K562 (cell line): ENCODE measurements around the gene ST6GALNAC6. TPM values are rescaled to one million over a fixed set of nuclear protein-coding genes. Genes with fewer than 3 reads are reported as not detected.

Experiments used
- ATF1 ChIP-seq, 2 experiments: fragments of 450-650 bp in 1 of 2; IDR thresholded peaks; 2 replicates each; pipeline ENCODE4 v1.6.1; 2016; ENCODE audit warnings: missing compliant biosample characterization in 1 of 2, missing genetic modification characterization in 1 of 2
- BACH1 ChIP-seq: fragments of 200-800 bp; sonication (Bioruptor generic); IDR thresholded peaks from 2 replicates; pipeline ENCODE4 v1.6.1; 2016; ENCODE audit warnings: missing genetic modification characterization, missing compliant biosample characterization
- BDP1 ChIP-seq: IDR thresholded peaks from 3 replicates; pipeline ENCODE4 v1.6.1; 2011; ENCODE audit not compliant: insufficient read length, insufficient read depth
- ETV5 ChIP-seq: sonication (generic); formaldehyde crosslinking; IDR thresholded peaks from 2 replicates; pipeline ENCODE4 v1.4.0; 2020; ENCODE audit warnings: low read depth, mild to moderate bottlenecking, missing genetic modification reagents
- ETV6 ChIP-seq, 3 experiments: fragments of 150-350 bp in 1 of 3; sonication (generic) in 1 of 3; formaldehyde crosslinking in 1 of 3; IDR thresholded peaks; 2 replicates each; pipeline versions ENCODE4 v1.6.1 to v1.8.0; 2014 to 2022; ENCODE audit warnings: borderline replicate concordance in 2 of 3, low read depth in 2 of 3, antibody characterized with exemption in 1 of 3, low read length in 1 of 3, mild to moderate bottlenecking in 1 of 3, missing genetic modification reagents in 1 of 3
- NCOA1 ChIP-seq: fragments of 450-650 bp; IDR thresholded peaks from 2 replicates; pipeline ENCODE4 v1.6.1; 2016; ENCODE audit warnings: low read depth
- NFIX ChIP-seq: fragments of 250-450 bp; sonication (Bioruptor Pico); IDR thresholded peaks from 2 replicates; pipeline ENCODE4 v1.4.0; 2020; ENCODE audit warnings: low read depth, mild to moderate bottlenecking, moderate library complexity
- RB1 ChIP-seq: fragments of 450-650 bp; IDR thresholded peaks from 2 replicates; pipeline ENCODE4 v1.6.1; 2017; ENCODE audit warnings: low read depth, mild to moderate bottlenecking
- RBM14 ChIP-seq: fragments of 200-400 bp; formaldehyde crosslinking; IDR thresholded peaks from 2 replicates; pipeline ENCODE4 v1.6.1; 2018; ENCODE audit warnings: low read depth, mild to moderate bottlenecking, low read length, moderate library complexity, borderline replicate concordance; ENCODE audit not compliant: insufficient read depth
- RBM39 ChIP-seq: fragments of 200-400 bp; formaldehyde crosslinking; optimal IDR thresholded peaks from 2 replicates; pipeline ENCODE3; 2018; ENCODE audit warnings: low read depth, low read length
- STAG1 ChIP-seq: sonication (generic); formaldehyde crosslinking; IDR thresholded peaks from 2 replicates; pipeline ENCODE4 v1.5.0; 2020; ENCODE audit warnings: missing genetic modification reagents, borderline replicate concordance
- STAT5B ChIP-seq: fragments of 250-450 bp; sonication (Bioruptor Pico); IDR thresholded peaks from 2 replicates; pipeline ENCODE4 v1.8.0; 2021; ENCODE audit warnings: mild to moderate bottlenecking, inconsistent platforms
- XRCC4 ChIP-seq: IDR thresholded peaks from one replicate; pipeline ENCODE4 v1.6.1; 2011; ENCODE audit not compliant: insufficient read depth, insufficient read length; ENCODE audit errors: extremely low read depth
- ZNF444 ChIP-seq: fragments of 250-450 bp; sonication (Bioruptor Pico); IDR thresholded peaks from 2 replicates; pipeline ENCODE4 v1.4.0; 2020; ENCODE audit warnings: mild to moderate bottlenecking, moderate library complexity
- polyA plus RNA-seq, 8 experiments: library from polyadenylated mRNA; depleted of rRNA in 4 of 8; stranded (reverse) in 5 of 8; unstranded in 3 of 8; fragments of >200 nt; fragmentation: Nextera tagmentation in 2 of 8; fragmentation: Illumina TruSeq in 1 of 8; extraction: Ambion mirVana in 2 of 8; extraction: Trizol in 1 of 8; gene quantifications; 2 replicates each; pipeline versions ENCODE4 v1.2.1 to v1.2.3, GENCODE V29; 2011 to 2014; ENCODE audit warnings: inconsistent platforms in 1 of 8, missing spikeins in 1 of 8
- total RNA-seq, 7 experiments: library from RNA; depleted of rRNA in 6 of 7; stranded (reverse); fragments of >200 nt in 6 of 7; fragmentation: Illumina TruSeq in 2 of 7; extraction: Trizol in 2 of 7; gene quantifications; 2 replicates each; pipeline versions ENCODE4 v1.2.1 to v1.2.3, GENCODE V29; 2011 to 2021; ENCODE audit warnings: low replicate concordance in 1 of 7
- TF ChIP-seq, protein P1 (sequence below): fragments of 250-450 bp; sonication (Bioruptor Pico); IDR thresholded peaks from 2 replicates; pipeline ENCODE4 v1.8.0; 2022; ENCODE audit warnings: inconsistent platforms
- TF ChIP-seq, protein P2 (sequence below): fragments of 200-800 bp; sonication (Bioruptor generic); IDR thresholded peaks from 2 replicates; pipeline ENCODE4 v1.6.1; 2016; ENCODE audit warnings: missing genetic modification characterization, missing compliant biosample characterization
- TF ChIP-seq, protein P3 (sequence below): sonication (generic); formaldehyde crosslinking; IDR thresholded peaks from 2 replicates; pipeline ENCODE4 v1.8.0; 2022; ENCODE audit warnings: missing genetic modification reagents, mild to moderate bottlenecking, moderate library complexity, borderline replicate concordance
- TF ChIP-seq, protein P4 (sequence below): sonication (generic); formaldehyde crosslinking; IDR thresholded peaks from 2 replicates; pipeline ENCODE4 v1.8.0; 2023; ENCODE audit warnings: mild to moderate bottlenecking, missing genetic modification reagents

ST6GALNAC6 gene
- total and polyA plus RNA-seq, 9 of the 15 experiments (the other 6 are each of a cell fraction or from before 2014, with no cell fraction given): 0.13 to 23.0 (median 14.5) TPM

DNA sequence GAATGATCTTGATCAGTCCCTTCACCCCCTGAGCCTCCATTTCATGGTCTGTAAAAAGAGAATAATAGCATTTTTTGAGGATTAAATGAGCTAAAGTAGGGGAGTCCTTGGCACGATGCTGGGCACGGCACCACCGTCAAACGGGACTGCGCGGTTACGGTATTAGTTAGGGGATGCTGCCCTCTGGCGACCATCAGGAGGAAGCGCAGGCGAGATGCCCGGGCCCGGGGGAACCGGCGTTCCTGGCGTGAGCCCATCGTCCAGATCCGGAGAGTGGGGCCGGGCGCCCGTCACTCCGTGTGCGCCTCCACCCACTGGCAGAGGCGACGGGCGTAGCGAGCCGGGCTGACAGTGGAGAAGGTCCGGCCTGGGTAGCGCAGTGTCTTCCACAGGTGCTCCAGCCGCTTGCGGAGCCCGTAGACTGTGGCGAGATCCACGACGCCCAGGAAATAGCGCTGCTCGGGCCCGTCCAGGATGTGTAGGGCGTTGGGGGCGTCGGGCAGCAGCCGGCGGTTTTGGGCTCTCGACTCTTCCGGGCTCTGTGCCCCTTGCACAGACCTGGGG, 22.2 kb upstream of the ST6GALNAC6 start (continued):
- TF ChIP-seq NFIX (CRISPR knock-in tag): no peak
- TF ChIP-seq, protein P1, sequence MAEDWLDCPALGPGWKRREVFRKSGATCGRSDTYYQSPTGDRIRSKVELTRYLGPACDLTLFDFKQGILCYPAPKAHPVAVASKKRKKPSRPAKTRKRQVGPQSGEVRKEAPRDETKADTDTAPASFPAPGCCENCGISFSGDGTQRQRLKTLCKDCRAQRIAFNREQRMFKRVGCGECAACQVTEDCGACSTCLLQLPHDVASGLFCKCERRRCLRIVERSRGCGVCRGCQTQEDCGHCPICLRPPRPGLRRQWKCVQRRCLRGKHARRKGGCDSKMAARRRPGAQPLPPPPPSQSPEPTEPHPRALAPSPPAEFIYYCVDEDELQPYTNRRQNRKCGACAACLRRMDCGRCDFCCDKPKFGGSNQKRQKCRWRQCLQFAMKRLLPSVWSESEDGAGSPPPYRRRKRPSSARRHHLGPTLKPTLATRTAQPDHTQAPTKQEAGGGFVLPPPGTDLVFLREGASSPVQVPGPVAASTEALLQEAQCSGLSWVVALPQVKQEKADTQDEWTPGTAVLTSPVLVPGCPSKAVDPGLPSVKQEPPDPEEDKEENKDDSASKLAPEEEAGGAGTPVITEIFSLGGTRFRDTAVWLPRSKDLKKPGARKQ (CRISPR knock-in tag): peak; percentile 2; the same call in 1 of the 2 replicates
- TF ChIP-seq BDP1: no peak
- TF ChIP-seq, protein P2, sequence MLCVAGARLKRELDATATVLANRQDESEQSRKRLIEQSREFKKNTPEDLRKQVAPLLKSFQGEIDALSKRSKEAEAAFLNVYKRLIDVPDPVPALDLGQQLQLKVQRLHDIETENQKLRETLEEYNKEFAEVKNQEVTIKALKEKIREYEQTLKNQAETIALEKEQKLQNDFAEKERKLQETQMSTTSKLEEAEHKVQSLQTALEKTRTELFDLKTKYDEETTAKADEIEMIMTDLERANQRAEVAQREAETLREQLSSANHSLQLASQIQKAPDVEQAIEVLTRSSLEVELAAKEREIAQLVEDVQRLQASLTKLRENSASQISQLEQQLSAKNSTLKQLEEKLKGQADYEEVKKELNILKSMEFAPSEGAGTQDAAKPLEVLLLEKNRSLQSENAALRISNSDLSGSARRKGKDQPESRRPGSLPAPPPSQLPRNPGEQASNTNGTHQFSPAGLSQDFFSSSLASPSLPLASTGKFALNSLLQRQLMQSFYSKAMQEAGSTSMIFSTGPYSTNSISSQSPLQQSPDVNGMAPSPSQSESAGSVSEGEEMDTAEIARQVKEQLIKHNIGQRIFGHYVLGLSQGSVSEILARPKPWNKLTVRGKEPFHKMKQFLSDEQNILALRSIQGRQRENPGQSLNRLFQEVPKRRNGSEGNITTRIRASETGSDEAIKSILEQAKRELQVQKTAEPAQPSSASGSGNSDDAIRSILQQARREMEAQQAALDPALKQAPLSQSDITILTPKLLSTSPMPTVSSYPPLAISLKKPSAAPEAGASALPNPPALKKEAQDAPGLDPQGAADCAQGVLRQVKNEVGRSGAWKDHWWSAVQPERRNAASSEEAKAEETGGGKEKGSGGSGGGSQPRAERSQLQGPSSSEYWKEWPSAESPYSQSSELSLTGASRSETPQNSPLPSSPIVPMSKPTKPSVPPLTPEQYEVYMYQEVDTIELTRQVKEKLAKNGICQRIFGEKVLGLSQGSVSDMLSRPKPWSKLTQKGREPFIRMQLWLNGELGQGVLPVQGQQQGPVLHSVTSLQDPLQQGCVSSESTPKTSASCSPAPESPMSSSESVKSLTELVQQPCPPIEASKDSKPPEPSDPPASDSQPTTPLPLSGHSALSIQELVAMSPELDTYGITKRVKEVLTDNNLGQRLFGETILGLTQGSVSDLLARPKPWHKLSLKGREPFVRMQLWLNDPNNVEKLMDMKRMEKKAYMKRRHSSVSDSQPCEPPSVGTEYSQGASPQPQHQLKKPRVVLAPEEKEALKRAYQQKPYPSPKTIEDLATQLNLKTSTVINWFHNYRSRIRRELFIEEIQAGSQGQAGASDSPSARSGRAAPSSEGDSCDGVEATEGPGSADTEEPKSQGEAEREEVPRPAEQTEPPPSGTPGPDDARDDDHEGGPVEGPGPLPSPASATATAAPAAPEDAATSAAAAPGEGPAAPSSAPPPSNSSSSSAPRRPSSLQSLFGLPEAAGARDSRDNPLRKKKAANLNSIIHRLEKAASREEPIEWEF (CRISPR knock-in tag): no peak
- TF ChIP-seq, protein P3, sequence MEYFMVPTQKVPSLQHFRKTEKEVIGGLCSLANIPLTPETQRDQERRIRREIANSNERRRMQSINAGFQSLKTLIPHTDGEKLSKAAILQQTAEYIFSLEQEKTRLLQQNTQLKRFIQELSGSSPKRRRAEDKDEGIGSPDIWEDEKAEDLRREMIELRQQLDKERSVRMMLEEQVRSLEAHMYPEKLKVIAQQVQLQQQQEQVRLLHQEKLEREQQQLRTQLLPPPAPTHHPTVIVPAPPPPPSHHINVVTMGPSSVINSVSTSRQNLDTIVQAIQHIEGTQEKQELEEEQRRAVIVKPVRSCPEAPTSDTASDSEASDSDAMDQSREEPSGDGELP (CRISPR knock-in tag): peak; percentile 52; the same call in 1 of the 2 replicates
- TF ChIP-seq, protein P4, sequence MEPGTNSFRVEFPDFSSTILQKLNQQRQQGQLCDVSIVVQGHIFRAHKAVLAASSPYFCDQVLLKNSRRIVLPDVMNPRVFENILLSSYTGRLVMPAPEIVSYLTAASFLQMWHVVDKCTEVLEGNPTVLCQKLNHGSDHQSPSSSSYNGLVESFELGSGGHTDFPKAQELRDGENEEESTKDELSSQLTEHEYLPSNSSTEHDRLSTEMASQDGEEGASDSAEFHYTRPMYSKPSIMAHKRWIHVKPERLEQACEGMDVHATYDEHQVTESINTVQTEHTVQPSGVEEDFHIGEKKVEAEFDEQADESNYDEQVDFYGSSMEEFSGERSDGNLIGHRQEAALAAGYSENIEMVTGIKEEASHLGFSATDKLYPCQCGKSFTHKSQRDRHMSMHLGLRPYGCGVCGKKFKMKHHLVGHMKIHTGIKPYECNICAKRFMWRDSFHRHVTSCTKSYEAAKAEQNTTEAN (CRISPR knock-in tag): peak; percentile 56; the same call in 1 of the 2 replicates
- TF ChIP-seq XRCC4: no peak
- no peak for TF ChIP-seq ETV6 (IDR thresholded peaks at IDR 0.05; ENCODE audit: borderline replicate concordance in 1 of 2, low read depth in 2 of 2, low read length in 1 of 2)
- no peak for TF ChIP-seq ETV6 (CRISPR knock-in tag; IDR thresholded peaks at IDR 0.05; ENCODE audit: borderline replicate concordance)
- TF ChIP-seq RBM39: no peak
- peak; percentile 94 for TF ChIP-seq STAG1 (CRISPR knock-in tag)
- TF ChIP-seq BACH1 (tag): no peak
- TF ChIP-seq NCOA1: no peak
- no peak for TF ChIP-seq ZNF444
- peak; percentile 56; the same call in 1 of the 2 replicates for TF ChIP-seq RB1
- TF ChIP-seq RBM14: no peak
- TF ChIP-seq ATF1 (CRISPR knock-in tag; IDR thresholded peaks at IDR 0.05): no peak
- no peak for TF ChIP-seq ATF1 (tag; IDR thresholded peaks at IDR 0.05)
- no peak for TF ChIP-seq ETV5 (CRISPR knock-in tag)
- TF ChIP-seq STAT5B (CRISPR knock-in tag): no peak
